ENCODE measurements around the gene PHTF2.

The PHTF2 gene

GRCh38 chr7:77894574-77895091, 96.1 kb downstream of the PHTF2 start:
- FAIRE-seq (no peak), DNase-seq (ENCODE audit: insufficient read length) (no peak)
- TF ChIP-seq TAF1 (IDR thresholded peaks at IDR 0.05; ENCODE audit: borderline replicate concordance, low read depth, low read length) = no peak
- no peak for TF ChIP-seq POLR2AphosphoS5 (IDR thresholded peaks at IDR 0.05; ENCODE audit: low read depth, low read length)
- no peak for TF ChIP-seq POLR2A (IDR thresholded peaks at IDR 0.05; ENCODE audit: low read depth, low read length)

GRCh38 chr7:77895905-77896304, 97.3 kb downstream of the PHTF2 start:
- FAIRE-seq = no peak
- DNase-seq (ENCODE audit: insufficient read length) = no peak
- TF ChIP-seq POLR2A (IDR thresholded peaks at IDR 0.05; ENCODE audit: low read depth, low read length) = no peak
- TF ChIP-seq TAF1 (IDR thresholded peaks at IDR 0.05; ENCODE audit: borderline replicate concordance, low read depth, low read length) = no peak
- no peak for TF ChIP-seq POLR2AphosphoS5 (IDR thresholded peaks at IDR 0.05; ENCODE audit: low read depth, low read length)

- DNase-seq (ENCODE audit: insufficient read length) = no peak
- no peak for FAIRE-seq
- TF ChIP-seq POLR2A (IDR thresholded peaks at IDR 0.05; ENCODE audit: low read depth, low read length) (no peak), POLR2AphosphoS5 (IDR thresholded peaks at IDR 0.05; ENCODE audit: low read depth, low read length) (no peak), TAF1 (IDR thresholded peaks at IDR 0.05; ENCODE audit: borderline replicate concordance, low read depth, low read length) (no peak)
Measured at GRCh38 chr7:77897004-77897547, 98.5 kb downstream of the PHTF2 start.

- TF ChIP-seq POLR2AphosphoS5 (IDR thresholded peaks at IDR 0.05; ENCODE audit: low read depth, low read length) (no peak), POLR2A (IDR thresholded peaks at IDR 0.05; ENCODE audit: low read depth, low read length) (no peak), TAF1 (IDR thresholded peaks at IDR 0.05; ENCODE audit: borderline replicate concordance, low read depth, low read length) (no peak)
- FAIRE-seq (no peak), DNase-seq (ENCODE audit: insufficient read length) (no peak)
Measured at GRCh38 chr7:77899516-77899915, 100.9 kb downstream of the PHTF2 start.

- TF ChIP-seq POLR2A (IDR thresholded peaks at IDR 0.05; ENCODE audit: low read depth, low read length) (no peak), TAF1 (IDR thresholded peaks at IDR 0.05; ENCODE audit: borderline replicate concordance, low read depth, low read length) (no peak), POLR2AphosphoS5 (IDR thresholded peaks at IDR 0.05; ENCODE audit: low read depth, low read length) (no peak)
- FAIRE-seq (peak; percentile 74), DNase-seq (ENCODE audit: insufficient read length) (no peak)
Measured at GRCh38 chr7:77903597-77903996, 105.0 kb downstream of the PHTF2 start.

GRCh38 chr7:77904252-77904651, 105.7 kb downstream of the PHTF2 start:
- TF ChIP-seq POLR2A (IDR thresholded peaks at IDR 0.05; ENCODE audit: low read depth, low read length) (no peak), POLR2AphosphoS5 (IDR thresholded peaks at IDR 0.05; ENCODE audit: low read depth, low read length) (no peak), TAF1 (IDR thresholded peaks at IDR 0.05; ENCODE audit: borderline replicate concordance, low read depth, low read length) (no peak)
- FAIRE-seq = no peak

GRCh38 chr7:77907281-77907680, 108.7 kb downstream of the PHTF2 start:
- FAIRE-seq (no peak), DNase-seq (ENCODE audit: insufficient read length) (no peak)
- TF ChIP-seq POLR2A (IDR thresholded peaks at IDR 0.05; ENCODE audit: low read depth, low read length) (no peak), TAF1 (IDR thresholded peaks at IDR 0.05; ENCODE audit: borderline replicate concordance, low read depth, low read length) (no peak), POLR2AphosphoS5 (IDR thresholded peaks at IDR 0.05; ENCODE audit: low read depth, low read length) (no peak)

More at GRCh38 chr7:77904252-77904651, 105.7 kb downstream of the PHTF2 start:
- no peak for DNase-seq (ENCODE audit: insufficient read length)

- DNase-seq (ENCODE audit: insufficient read length) (no peak), FAIRE-seq (no peak)
- TF ChIP-seq POLR2A (IDR thresholded peaks at IDR 0.05; ENCODE audit: low read depth, low read length) = no peak
- no peak for TF ChIP-seq TAF1 (IDR thresholded peaks at IDR 0.05; ENCODE audit: borderline replicate concordance, low read depth, low read length)
- TF ChIP-seq POLR2AphosphoS5 (IDR thresholded peaks at IDR 0.05; ENCODE audit: low read depth, low read length) = no peak
Measured at GRCh38 chr7:77908664-77909063, 110.1 kb downstream of the PHTF2 start.

- TF ChIP-seq POLR2A (IDR thresholded peaks at IDR 0.05; ENCODE audit: low read depth, low read length) (no peak), TAF1 (IDR thresholded peaks at IDR 0.05; ENCODE audit: borderline replicate concordance, low read depth, low read length) (no peak), POLR2AphosphoS5 (IDR thresholded peaks at IDR 0.05; ENCODE audit: low read depth, low read length) (no peak)
- DNase-seq (ENCODE audit: insufficient read length) (no peak), FAIRE-seq (no peak)
Measured at GRCh38 chr7:77910124-77910523, 111.6 kb downstream of the PHTF2 start.

GRCh38 chr7:77912293-77912692, 113.7 kb downstream of the PHTF2 start:
- FAIRE-seq = no peak
- TF ChIP-seq POLR2AphosphoS5 (IDR thresholded peaks at IDR 0.05; ENCODE audit: low read depth, low read length) (no peak), POLR2A (IDR thresholded peaks at IDR 0.05; ENCODE audit: low read depth, low read length) (no peak), TAF1 (IDR thresholded peaks at IDR 0.05; ENCODE audit: borderline replicate concordance, low read depth, low read length) (no peak)
- DNase-seq (ENCODE audit: insufficient read length) = no peak

GRCh38 chr7:77913977-77914607, 115.5 kb downstream of the PHTF2 start:
- no peak for DNase-seq (ENCODE audit: insufficient read length)
- TF ChIP-seq POLR2A (IDR thresholded peaks at IDR 0.05; ENCODE audit: low read depth, low read length) (no peak), TAF1 (IDR thresholded peaks at IDR 0.05; ENCODE audit: borderline replicate concordance, low read depth, low read length) (no peak), POLR2AphosphoS5 (IDR thresholded peaks at IDR 0.05; ENCODE audit: low read depth, low read length) (no peak)
- FAIRE-seq = no peak

All from GM12892 (cell line).